Uterus (tissue), 2 donors: ENCODE data around the gene LRRC2.

Experiments used
- CTCF ChIP-seq, 4 experiments: fragments of 200-600 bp in 2 of 4; fragments of 450-650 bp in 2 of 4; sonication (generic) in 2 of 4; IDR thresholded peaks; one replicate each; pipeline ENCODE4 v1.5.1; 2016 to 2019; ENCODE audit warnings: antibody characterized with exemption in 4 of 4, mild to moderate bottlenecking in 2 of 4, moderate library complexity in 1 of 4
- POLR2A ChIP-seq, 2 donors: fragments of 450-650 bp; IDR thresholded peaks; one replicate each; pipeline ENCODE4 v1.6.1; 2016; ENCODE audit warnings: antibody characterized with exemption in 2 of 2, mild to moderate bottlenecking in 1 of 2, moderate library complexity in 1 of 2

- TF ChIP-seq POLR2A (IDR thresholded peaks at IDR 0.05) (no peak), CTCF (IDR thresholded peaks at IDR 0.05) (no peak)
Measured at GRCh38 chr3:46609212-46609721, 43.2 kb upstream of the LRRC2 start.
